Prostate gland (tissue), 2 donors: ENCODE data around the gene TTLL12. TPM values are rescaled to one million over a fixed set of nuclear protein-coding genes. Genes with fewer than 3 reads are reported as not detected.

Experiments
- DNase-seq: peaks from one replicate; pipeline ENCODE4 v3.0.0-alpha.2; 2019; ENCODE audit warnings: low spot score
- H3K27ac ChIP-seq, 2 donors: fragments of 200-600 bp; sonication (generic); 2 replicates each; pipeline ENCODE4 v1.5.1; 2017 to 2019
- H3K27me3 ChIP-seq: fragments of 200-600 bp; sonication (generic); replicated peaks from 2 replicates; pipeline ENCODE4 v1.5.1; 2019; ENCODE audit not compliant: insufficient read depth
- H3K36me3 ChIP-seq, 2 donors: fragments of 200-600 bp; sonication (generic); 1 replicate in 1 of 2; 2 replicates in 1 of 2; pipeline versions ENCODE4 v1.5.1 to v1.8.1; 2017 to 2019
- H3K4me1 ChIP-seq: fragments of 200-600 bp; sonication (generic); replicated peaks from 2 replicates; pipeline ENCODE4 v1.5.1; 2019
- H3K4me3 ChIP-seq, 2 donors: fragments of 200-600 bp; sonication (generic); 2 replicates each; pipeline ENCODE4 v1.5.1; 2017 to 2019
- H3K9me3 ChIP-seq: fragments of 200-600 bp; sonication (generic); 2 replicates; pipeline ENCODE4 v1.5.1; 2017
- CTCF ChIP-seq, 4 experiments: fragments of 200-600 bp in 2 of 4; fragments of 450-650 bp in 2 of 4; sonication (generic) in 2 of 4; IDR thresholded peaks; 1 replicate in 3 of 4; 2 replicates in 1 of 4; pipeline ENCODE4 v1.5.1; 2016 to 2019; ENCODE audit warnings: antibody characterized with exemption in 4 of 4, mild to moderate bottlenecking in 2 of 4, moderate library complexity in 2 of 4
- POLR2A ChIP-seq: fragments of 450-650 bp; IDR thresholded peaks from one replicate; pipeline ENCODE4 v1.6.1; 2016; ENCODE audit warnings: antibody characterized with exemption, mild to moderate bottlenecking
- POLR2AphosphoS5 ChIP-seq: sonication (generic); formaldehyde crosslinking; IDR thresholded peaks from one replicate; pipeline ENCODE4 v1.6.1; 2017; ENCODE audit warnings: antibody characterized with exemption
- WGBS: methylation state at CpG from one replicate; pipeline ENCODE4 v1.1.5; 2018; 5-methylcytosine and 5-hydroxymethylcytosine counted together
- intact Hi-C: fragments of 100-400 bp; cut with DNase I; formaldehyde crosslinking; loops from one replicate; pipeline ENCODE4 v1.14.2; 2022
- total RNA-seq, 2 donors: library from RNA; depleted of rRNA; stranded (reverse); fragments of >200 nt; gene quantifications; one replicate each; pipeline ENCODE4 v1.1.0, GENCODE V29; 2016

The TTLL12 gene
- total RNA-seq, 2 donors from 2014 or later = 62.5 to 118 TPM

- no peak overlapping the region for H3K27ac ChIP-seq
- intact Hi-C loops = no loop called here
- WGBS = 85% methylated on average over 26 of the region's 26 CpGs
- H3K4me3 ChIP-seq = no peak overlapping the region
- no peaks in the 10 kb centered on the region for H3K9me3 ChIP-seq
- H3K36me3 ChIP-seq = no peaks in the 10 kb centered on the region
- no peaks in the 10 kb centered on the region for H3K4me1 ChIP-seq
- TF ChIP-seq POLR2AphosphoS5 (no peak), CTCF (IDR thresholded peaks at IDR 0.05) (no peak), POLR2A (no peak)
- DNase-seq = no peak
- no peaks in the 10 kb centered on the region for H3K27me3 ChIP-seq
These were observed 22.0 kb upstream of the TTLL12 start for GRCh38 chr22:43208703-43209522.

GRCh38 chr22:43207849-43208702 is 21.1 kb upstream of the TTLL12 start:
- Histone ChIP-seq H3K4me3 (no peak overlapping the region), H3K27ac (no peak overlapping the region), H3K4me1 (no peaks in the 10 kb centered on the region), H3K27me3 (no peaks in the 10 kb centered on the region), H3K9me3 (no peaks in the 10 kb centered on the region), H3K36me3 (no peaks in the 10 kb centered on the region)
- DNase-seq = no peak
- WGBS = 79% methylated on average over 26 of the region's 26 CpGs
- intact Hi-C loops = no loop called here
- TF ChIP-seq POLR2A = no peak
- TF ChIP-seq CTCF (IDR thresholded peaks at IDR 0.05) = no peak
- TF ChIP-seq POLR2AphosphoS5 = no peak

GRCh38 chr22:43207386-43207785 is 20.5 kb upstream of the TTLL12 start:
- intact Hi-C loops = no loop called here
- WGBS = 89% methylated on average over 13 of the region's 13 CpGs
- TF ChIP-seq POLR2AphosphoS5 = no peak
- TF ChIP-seq POLR2A = no peak
- no peak for TF ChIP-seq CTCF (IDR thresholded peaks at IDR 0.05)
- Histone ChIP-seq H3K36me3 (no peaks in the 10 kb centered on the region), H3K4me1 (no peaks in the 10 kb centered on the region), H3K9me3 (no peaks in the 10 kb centered on the region), H3K27me3 (no peaks in the 10 kb centered on the region), H3K4me3 (no peak overlapping the region), H3K27ac (no peak overlapping the region)
- no peak for DNase-seq

- H3K4me1 ChIP-seq = no peaks in the 10 kb centered on the region
- no peak overlapping the region for H3K27ac ChIP-seq
- intact Hi-C loops = no loop called here
- TF ChIP-seq POLR2A (no peak), CTCF (IDR thresholded peaks at IDR 0.05) (no peak), POLR2AphosphoS5 (no peak)
- no peak overlapping the region for H3K4me3 ChIP-seq
- no peaks in the 10 kb centered on the region for H3K9me3 ChIP-seq
- H3K27me3 ChIP-seq = no peaks in the 10 kb centered on the region
- WGBS = 69% methylated on average over 23 of the region's 23 CpGs
- no peak for DNase-seq
- no peaks in the 10 kb centered on the region for H3K36me3 ChIP-seq
These were observed 19.7 kb upstream of the TTLL12 start for GRCh38 chr22:43206509-43207161.
